Testis (tissue), 2 donors: ENCODE measurements around the gene SMC1B.

Experiments used
- CTCF ChIP-seq, 3 experiments: fragments of 450-650 bp in 2 of 3; fragments of 200-600 bp in 1 of 3; sonication (generic) in 1 of 3; IDR thresholded peaks; one replicate each; pipeline ENCODE4 v1.5.1; 2016 to 2019; ENCODE audit warnings: antibody characterized with exemption in 3 of 3, mild to moderate bottlenecking in 2 of 3, moderate library complexity in 1 of 3
- POLR2A ChIP-seq: fragments of 450-650 bp; IDR thresholded peaks from one replicate; pipeline ENCODE4 v1.6.1; 2017; ENCODE audit warnings: antibody characterized with exemption, mild to moderate bottlenecking, moderate library complexity

GRCh38 chr22:45397806-45398205 is 15.6 kb downstream of the SMC1B start:
- TF ChIP-seq POLR2A, result no peak
- no peak for TF ChIP-seq CTCF (IDR thresholded peaks at IDR 0.05)
